HG03196 (cell line): ENCODE data around the gene SOHLH1.

Experiments
- ATAC-seq: cut with Tn5 transposase; IDR thresholded peaks from one replicate; pipeline ENCODE4 v1.9.1; 2021; ENCODE audit not compliant: unreplicated experiment

The SOHLH1 gene

GRCh38 chr9:135699440-135699839 lies at the start of gene SOHLH1:
TSS of gene SOHLH1 (minus strand) at chr9:135699481. CDS start at chr9:135699467, 14 bp downstream.
- no peak for ATAC-seq

- ATAC-seq: no peak
Observed at GRCh38 chr9:135748676-135749075, 49.4 kb upstream of the SOHLH1 start.

GRCh38 chr9:135747311-135747710 lies 48.0 kb upstream of the SOHLH1 start:
- no peak for ATAC-seq

- ATAC-seq: no peak
Observed at GRCh38 chr9:135746565-135746964, 47.3 kb upstream of the SOHLH1 start.

- ATAC-seq: no peak
Observed at GRCh38 chr9:135745686-135746324, 46.5 kb upstream of the SOHLH1 start.

- no peak for ATAC-seq
Observed at GRCh38 chr9:135745189-135745588, 45.9 kb upstream of the SOHLH1 start.

- no peak for ATAC-seq
Observed at GRCh38 chr9:135744333-135745070, 45.2 kb upstream of the SOHLH1 start.

GRCh38 chr9:135743546-135744332 lies 44.5 kb upstream of the SOHLH1 start:
- ATAC-seq: no peak

GRCh38 chr9:135743021-135743420 lies 43.7 kb upstream of the SOHLH1 start:
- ATAC-seq: no peak

GRCh38 chr9:135741276-135742219 lies 42.3 kb upstream of the SOHLH1 start:
- no peak for ATAC-seq

GRCh38 chr9:135739271-135740220 lies 40.3 kb upstream of the SOHLH1 start:
- ATAC-seq: no peak

GRCh38 chr9:135737840-135738521 lies 38.7 kb upstream of the SOHLH1 start:
- no peak for ATAC-seq

GRCh38 chr9:135736979-135737839 lies 37.9 kb upstream of the SOHLH1 start:
- ATAC-seq: no peak

GRCh38 chr9:135736272-135736978 lies 37.1 kb upstream of the SOHLH1 start:
- ATAC-seq: no peak

- ATAC-seq: no peak
Observed at GRCh38 chr9:135734616-135735144, 35.4 kb upstream of the SOHLH1 start.

GRCh38 chr9:135732569-135733257 lies 33.4 kb upstream of the SOHLH1 start:
- no peak for ATAC-seq

- ATAC-seq: no peak
Observed at GRCh38 chr9:135731454-135731853, 32.2 kb upstream of the SOHLH1 start.
